CD14-positive monocyte (primary cell): ENCODE results near the gene VCL. TPM values are rescaled to one million over a fixed set of nuclear protein-coding genes. Genes with fewer than 3 reads are reported as not detected.
A peak's percentile ranks its signal among the peaks of the same experiment; 100 is the strongest.

Source experiments
- DNase-seq, 3 donors: peaks; one replicate each; pipeline ENCODE4 v3.0.0-alpha.2; 2011 to 2022
- H2AFZ ChIP-seq: 2 replicates; pipeline ENCODE4 v1.6.0; 2012; ENCODE audit warnings: mild to moderate bottlenecking, low read depth, low read length, inconsistent platforms; ENCODE audit not compliant: insufficient read depth, poor library complexity, severe bottlenecking
- H3K27ac ChIP-seq, 2 donors: 1 replicate in 1 of 2; 2 replicates in 1 of 2; pipeline ENCODE4 v1.5.1; 2012 to 2013; ENCODE audit warnings: low read length in 2 of 2, control low read depth in 1 of 2, inconsistent platforms in 1 of 2, low read depth in 1 of 2, mild to moderate bottlenecking in 1 of 2
- H3K27me3 ChIP-seq, 2 donors: one replicate each; pipeline versions ENCODE4 v1.6.0 to v1.6.1; 2011 to 2013; ENCODE audit warnings: low read length in 2 of 2; ENCODE audit not compliant: control insufficient read depth in 2 of 2, insufficient read depth in 2 of 2
- H3K36me3 ChIP-seq, 2 donors: replicated peaks in 1 of 2; 1 replicate in 1 of 2; 2 replicates in 1 of 2; pipeline versions ENCODE4 v1.5.1 to v1.6.1; 2012 to 2013; ENCODE audit warnings: low read length in 2 of 2, control low read depth in 1 of 2, inconsistent platforms in 1 of 2, mild to moderate bottlenecking in 1 of 2; ENCODE audit not compliant: insufficient read depth in 2 of 2, control insufficient read depth in 1 of 2
- H3K4me1 ChIP-seq, 2 donors: 1 replicate in 1 of 2; 2 replicates in 1 of 2; pipeline versions ENCODE4 v1.5.1 to v1.6.1; 2012 to 2013; ENCODE audit warnings: low read length in 2 of 2, control low read depth in 1 of 2, inconsistent platforms in 1 of 2, mild to moderate bottlenecking in 1 of 2, moderate library complexity in 1 of 2; ENCODE audit not compliant: insufficient read depth in 2 of 2, control insufficient read depth in 1 of 2
- H3K4me2 ChIP-seq: replicated peaks from 2 replicates; pipeline ENCODE3; 2012; ENCODE audit warnings: low read length, moderate library complexity, mild to moderate bottlenecking; ENCODE audit not compliant: poor library complexity, severe bottlenecking; ENCODE audit errors: extremely low read depth
- H3K4me3 ChIP-seq, 3 experiments: fragments of 200-600 bp in 1 of 3; sonication (generic) in 1 of 3; replicated peaks in 1 of 3; 1 replicate in 2 of 3; 2 replicates in 1 of 3; pipeline ENCODE4 v1.5.1; 2011 to 2013; ENCODE audit warnings: low read length in 3 of 3, mild to moderate bottlenecking in 3 of 3, control low read depth in 2 of 3, low read depth in 2 of 3, inconsistent platforms in 1 of 3, moderate library complexity in 1 of 3
- H3K79me2 ChIP-seq: 2 replicates; pipeline ENCODE4 v1.6.0; 2012; ENCODE audit warnings: mild to moderate bottlenecking, control low read depth, inconsistent platforms, low read length, moderate library complexity; ENCODE audit not compliant: insufficient read depth
- H3K9ac ChIP-seq: 2 replicates; pipeline ENCODE4 v1.6.0; 2017; ENCODE audit warnings: low read length, mild to moderate bottlenecking; ENCODE audit not compliant: insufficient read depth, poor library complexity, severe bottlenecking
- H3K9me3 ChIP-seq, 2 donors: replicated peaks in 1 of 2; 1 replicate in 1 of 2; 2 replicates in 1 of 2; pipeline versions ENCODE4 v1.5.1 to v1.6.1; 2012 to 2013; ENCODE audit warnings: low read length in 2 of 2, control low read depth in 1 of 2; ENCODE audit not compliant: control insufficient read depth in 1 of 2, insufficient read depth in 1 of 2
- H4K20me1 ChIP-seq: 2 replicates; pipeline ENCODE4 v1.6.0; 2012; ENCODE audit warnings: mild to moderate bottlenecking, low read length, control low read depth, moderate library complexity; ENCODE audit not compliant: insufficient read depth
- H3K27ac Mint-ChIP-seq, 7 donors: one replicate each; pipeline ENCODE4 v1.8.0; 2020; ENCODE audit warnings: mild to moderate bottlenecking in 7 of 7, mixed read lengths in 7 of 7, moderate library complexity in 6 of 7, inconsistent platforms in 2 of 7
- H3K27me3 Mint-ChIP-seq, 3 donors: one replicate each; pipeline ENCODE4 v1.8.0; 2021 to 2022; ENCODE audit warnings: low read depth in 3 of 3, mild to moderate bottlenecking in 3 of 3, mixed read lengths in 3 of 3, moderate library complexity in 3 of 3, inconsistent platforms in 1 of 3
- H3K36me3 Mint-ChIP-seq, 2 donors: one replicate each; pipeline ENCODE4 v1.8.0; 2020; ENCODE audit warnings: mixed read lengths in 2 of 2, inconsistent platforms in 1 of 2, mild to moderate bottlenecking in 1 of 2
- H3K4me1 Mint-ChIP-seq: one replicate; pipeline ENCODE4 v1.8.0; 2020; ENCODE audit warnings: mild to moderate bottlenecking, mixed read lengths
- H3K4me3 Mint-ChIP-seq, 2 donors: one replicate each; pipeline ENCODE4 v1.8.0; 2020; ENCODE audit warnings: mild to moderate bottlenecking in 2 of 2, mixed read lengths in 2 of 2, moderate library complexity in 1 of 2
- H3K9me3 Mint-ChIP-seq, 7 donors: one replicate each; pipeline ENCODE4 v1.8.0; 2020 to 2022; ENCODE audit warnings: mixed read lengths in 7 of 7, mild to moderate bottlenecking in 6 of 7, moderate library complexity in 6 of 7, inconsistent platforms in 2 of 7
- CTCF ChIP-seq: fragments of 200-600 bp; IDR thresholded peaks from one replicate; pipeline ENCODE4 v1.8.0; 2022; ENCODE audit warnings: antibody characterized with exemption, mild to moderate bottlenecking
- WGBS: methylation state at CpG from one replicate; pipeline ENCODE4 v1.1.5; 2013; ENCODE audit warnings: missing lambda C conversion rate; ENCODE audit not compliant: insufficient coverage; 5-methylcytosine and 5-hydroxymethylcytosine counted together
- intact Hi-C, 2 donors: fragments of 100-400 bp; cut with micrococcal nuclease; formaldehyde crosslinking; loops; one replicate each; pipeline versions ENCODE4 v1.15.0 to v1.15.1; 2023
- polyA plus RNA-seq, 3 donors: library from polyadenylated mRNA; depleted of rRNA in 1 of 3; unstranded in 2 of 3; stranded (reverse) in 1 of 3; fragments of 300-500 nt in 2 of 3; fragments of >200 nt in 1 of 3; fragmentation: Illumina TruSeq in 2 of 3; gene quantifications; 1 replicate in 2 of 3; 2 replicates in 1 of 3; pipeline ENCODE4 v1.2.3, GENCODE V29; 2012 to 2021

VCL gene
- polyA plus RNA-seq, 3 donors: 39.1 to 68.4 (median 52.8) TPM

GRCh38 chr10:74110120-74110519, 112.2 kb downstream of the VCL start:
- Histone ChIP-seq H3K4me2 (no peak overlapping the region), H3K79me2 (no peaks in the 10 kb centered on the region), H3K27ac (no peak overlapping the region), H3K4me3 (no peak overlapping the region), H3K4me1 (no peaks in the 10 kb centered on the region), H3K9ac (no peak overlapping the region), H3K36me3 (peaks cover 98 to 100% of the 10 kb centered on the region in 2 donors), H3K27me3 (no peaks in the 10 kb centered on the region), H3K9me3 (no peaks in the 10 kb centered on the region), H2AFZ (no peak overlapping the region), H4K20me1 (peaks cover 89% of the 10 kb centered on the region)
- no peak for DNase-seq
- intact Hi-C loops: no loop called here
- peaks cover 94 to 99% of the 10 kb centered on the region in 2 donors for H3K36me3 Mint-ChIP-seq
- WGBS: 100% methylated on average over 1 of the region's 1 CpG
- H3K4me1 Mint-ChIP-seq: no peaks in the 10 kb centered on the region
- no peaks in the 10 kb centered on the region for H3K9me3 Mint-ChIP-seq
- H3K27ac Mint-ChIP-seq: peak overlapping the region in 4 of 7 donors; percentile 1 to 71 (median 36)
- no peak overlapping the region for H3K4me3 Mint-ChIP-seq
- TF ChIP-seq CTCF: no peak
- H3K27me3 Mint-ChIP-seq: no peaks in the 10 kb centered on the region

- no peak overlapping the region for H3K4me2 ChIP-seq
- 98% methylated on average over 10 of the region's 14 CpGs for WGBS
- Mint-ChIP-seq H3K27me3 (no peaks in the 10 kb centered on the region), H3K4me3 (no peak overlapping the region), H3K4me1 (no peaks in the 10 kb centered on the region), H3K9me3 (no peaks in the 10 kb centered on the region), H3K36me3 (peaks cover 94 to 98% of the 10 kb centered on the region in 2 donors), H3K27ac (peak overlapping the region in 1 of 7 donors; percentile 75)
- no peak overlapping the region for H3K9ac ChIP-seq
- H4K20me1 ChIP-seq: peaks cover 93% of the 10 kb centered on the region
- H3K79me2 ChIP-seq: no peaks in the 10 kb centered on the region
- intact Hi-C loops: no loop called here
- H3K27me3 ChIP-seq: no peaks in the 10 kb centered on the region
- H3K36me3 ChIP-seq: peaks cover 98 to 100% of the 10 kb centered on the region in 2 donors
- no peaks in the 10 kb centered on the region for H3K9me3 ChIP-seq
- H3K4me3 ChIP-seq: no peak overlapping the region
- no peak overlapping the region for H3K27ac ChIP-seq
- no peak overlapping the region for H2AFZ ChIP-seq
- TF ChIP-seq CTCF: no peak
- H3K4me1 ChIP-seq: no peaks in the 10 kb centered on the region
- no peak for DNase-seq
These were observed 113.9 kb downstream of the VCL start for GRCh38 chr10:74111799-74112198.
